Measurements from ENCODE around the gene SDHA. TPM values are rescaled to one million over a fixed set of nuclear protein-coding genes. Genes with fewer than 3 reads are reported as not detected.

Gene SDHA
- total and polyA plus RNA-seq, 9 of the 15 experiments (the other 6 are each of a cell fraction or from before 2014, with no cell fraction given) = 82.9 to 191 (median 130) TPM

GRCh38 chr5:172421-172820, 45.7 kb upstream of the SDHA start (continued):
- TF ChIP-seq SNRNP70 (optimal IDR thresholded peaks at IDR 0.05; ENCODE audit: low read depth, low read length) = no peak
- TF ChIP-seq ZEB2 (IDR thresholded peaks at IDR 0.05) = no peak
- no peak for TF ChIP-seq FOXA1 (IDR thresholded peaks at IDR 0.05; ENCODE audit: borderline replicate concordance)
- TF ChIP-seq ETV5 (CRISPR knock-in tag; IDR thresholded peaks at IDR 0.05; ENCODE audit: low read depth) = no peak
- TF ChIP-seq RB1 (IDR thresholded peaks at IDR 0.05; ENCODE audit: low read depth) = no peak
- TF ChIP-seq ZNF764 (CRISPR knock-in tag; IDR thresholded peaks at IDR 0.05; ENCODE audit: low read depth) = no peak

- in situ Hi-C loops (cut with MboI) = no loop called here
- Histone ChIP-seq H3K4me1 (replicated peaks in 1 of 2; ENCODE audit: control insufficient read depth in 2 of 2, insufficient read depth in 2 of 2, low read length in 2 of 2) (peaks cover 0 to 20% of the 10 kb centered on the region in 2 experiments; a peak in 3 of 5 replicates), H3K27ac (ENCODE audit: extremely low read depth, low read depth, low read length) (no peak overlapping the region), H3K9ac (ENCODE audit: insufficient read depth in 1 of 2, low read depth in 2 of 2, low read length in 2 of 2) (no peak overlapping the region), H3K4me3 (no peak overlapping the region), H3K79me2 (ENCODE audit: control insufficient read depth, insufficient read depth, low read length) (no peaks in the 10 kb centered on the region), H4K20me1 (replicated peaks; ENCODE audit: control insufficient read depth, insufficient read depth, low read length) (peaks cover 12% of the 10 kb centered on the region), H3K36me3 (ENCODE audit: control insufficient read depth, insufficient read depth, low read length) (no peaks in the 10 kb centered on the region), H2AFZ (ENCODE audit: low read depth, low read length) (no peak overlapping the region), H3K4me2 (ENCODE audit: insufficient read depth, low read length) (no peak overlapping the region), H3K9me1 (ENCODE audit: control insufficient read depth, insufficient read depth, low read length) (peaks cover 4% of the 10 kb centered on the region), H3K27me3 (ENCODE audit: control insufficient read depth in 2 of 2, insufficient read depth in 2 of 2, low read length in 2 of 2) (peaks cover 73 to 90% of the 10 kb centered on the region in 2 experiments), H3K9me3 (replicated peaks; ENCODE audit: control insufficient read depth, insufficient read depth, low read depth, low read length) (no peaks in the 10 kb centered on the region)
- CTCF ChIA-PET (ENCODE audit: low intra/inter-chr PET ratio) = no interaction called here
- FAIRE-seq (no peak), ATAC-seq (no peak), DNase-seq (ENCODE audit: extremely low read depth in 1 of 4, low spot score in 3 of 4) (no peak)
- WGBS (ENCODE audit: insufficient coverage, low coverage, missing lambda C conversion rate) = 16% methylated on average over 13 of the region's 17 CpGs
- POLR2A ChIA-PET = no interaction called here
- no TSS peak for BruUV-seq (replicated peaks)
- intact Hi-C loops (cut with micrococcal nuclease) = no loop called here
- TF ChIP-seq ZNF277 (CRISPR knock-in tag; IDR thresholded peaks at IDR 0.05; ENCODE audit: borderline replicate concordance) (no peak), NCOA4 (IDR thresholded peaks at IDR 0.05; ENCODE audit: partially characterized antibody) (no peak), NFYB (IDR thresholded peaks at IDR 0.05; ENCODE audit: extremely low read depth, insufficient read length) (no peak), HLTF (IDR thresholded peaks at IDR 0.05) (no peak)
Observed at GRCh38 chr5:172841-173251, 45.3 kb upstream of the SDHA start.

Data from K562 (cell line).